NOMO-1 treated with DMSO at 0.1 percent for 48 hours (cell line): ENCODE results near the gene DDX3Y.

ENCODE experiments used
- DNase-seq: peaks from one replicate; lab custom pipeline; 2025; ENCODE audit not compliant: unreplicated experiment; lab: John Stamatoyannopoulos, UW

The DDX3Y gene

DNA sequence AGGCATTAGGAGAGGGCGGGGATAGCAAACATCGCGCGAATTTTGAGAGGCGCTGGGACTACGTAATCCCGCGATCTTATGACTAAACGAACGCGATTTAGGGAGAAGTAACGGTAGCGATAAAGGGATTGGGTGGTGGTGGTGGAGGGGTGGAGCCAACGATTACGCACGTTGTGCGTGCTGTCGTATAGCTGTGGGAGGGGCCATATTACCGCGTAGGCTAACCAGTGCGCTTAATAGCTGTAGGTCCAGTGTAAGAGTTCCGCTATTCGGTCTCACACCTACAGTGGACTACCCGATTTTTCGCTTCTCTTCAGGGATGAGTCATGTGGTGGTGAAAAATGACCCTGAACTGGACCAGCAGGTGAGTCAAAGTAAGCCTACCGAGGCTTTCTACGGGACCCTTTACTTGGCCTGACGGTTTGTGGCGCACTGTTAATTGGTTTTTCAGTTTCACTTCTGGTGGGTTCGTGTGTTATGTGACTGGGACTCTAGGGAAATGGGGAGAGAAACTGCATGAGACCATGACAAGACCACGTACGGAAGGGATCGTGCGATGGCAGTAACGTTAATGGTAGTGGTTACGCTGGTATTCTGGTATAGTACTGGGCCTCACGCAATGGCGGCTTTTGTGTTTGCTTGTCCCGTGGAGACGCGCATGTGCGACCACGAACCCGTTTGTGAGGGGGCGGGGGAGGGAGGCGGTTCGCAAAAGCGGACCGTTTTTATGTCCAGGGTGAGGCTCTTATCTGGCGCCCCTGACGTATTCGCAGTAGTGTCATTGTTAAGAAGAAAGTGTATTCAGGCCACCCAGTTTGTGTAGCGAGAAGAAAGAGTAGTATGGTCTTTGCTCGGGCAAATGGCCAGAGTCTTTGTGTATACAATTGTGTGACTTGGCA, at the start of gene DDX3Y:
TSS of gene DDX3Y (plus strand) at position 251 of the 899 bp plus-strand sequence. CDS start at position 320, 69 bp downstream.
- DNase-seq = no peak

DNA sequence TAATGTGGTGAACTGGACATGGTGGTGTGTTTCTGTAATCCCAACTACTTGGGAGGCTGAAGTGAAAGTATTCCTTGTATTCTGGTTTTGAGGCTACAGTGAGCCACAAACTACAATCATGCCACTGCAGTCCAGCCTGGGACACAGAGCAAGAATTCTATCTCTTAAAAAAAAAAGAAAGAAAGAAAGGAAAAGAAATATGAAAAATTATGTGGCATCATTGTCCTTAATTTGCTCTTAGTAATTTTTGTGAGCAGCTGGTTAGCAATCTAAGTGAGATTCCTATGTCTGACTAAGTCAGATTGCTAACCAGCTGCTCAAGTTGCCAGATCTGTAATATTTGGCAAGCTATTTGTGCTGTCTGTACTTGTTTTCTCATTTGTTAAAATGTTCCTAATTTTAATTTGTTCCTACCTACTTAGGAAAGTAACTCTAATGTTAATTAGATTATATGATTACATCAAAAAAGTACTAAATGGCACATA, 48.8 kb upstream of the DDX3Y start:
- DNase-seq = no peak

DNA sequence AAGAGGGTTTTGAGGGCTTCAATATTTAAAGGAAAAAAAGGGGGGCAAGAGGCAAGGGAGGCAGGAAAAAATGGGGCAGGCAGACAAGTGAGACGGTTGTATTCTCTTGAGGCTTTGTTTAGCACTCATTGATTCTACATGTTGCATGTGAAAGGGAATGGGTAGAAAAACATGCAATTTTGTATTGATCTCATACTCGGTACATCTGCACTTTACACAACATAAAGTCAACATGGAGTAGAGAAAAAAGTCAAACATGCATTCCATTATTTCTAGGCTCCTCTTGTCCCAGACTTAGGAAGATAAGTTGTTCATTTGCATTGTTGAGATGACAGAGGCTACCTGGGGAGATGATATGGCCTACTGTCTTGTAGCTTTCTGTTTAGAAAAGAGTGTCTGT, 36.7 kb upstream of the DDX3Y start:
- DNase-seq = no peak

DNA sequence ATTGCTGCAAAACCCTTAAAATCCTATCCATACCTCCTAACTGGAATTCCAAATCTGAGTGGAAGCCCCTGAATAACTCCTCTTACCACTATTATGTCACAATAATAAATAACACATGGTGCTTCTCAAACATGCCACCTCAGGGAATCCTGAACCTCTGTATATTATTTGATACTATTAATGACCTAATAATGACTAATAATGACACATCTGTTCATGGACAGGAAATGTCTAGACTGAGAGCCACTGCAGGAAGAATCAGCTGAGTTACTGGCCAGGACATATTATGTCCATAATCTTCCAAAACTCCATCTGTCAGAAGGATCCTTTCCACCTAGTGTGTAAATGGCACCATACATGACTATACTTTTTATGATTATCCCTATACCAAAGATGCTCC, 7.7 kb upstream of the DDX3Y start:
- no peak for DNase-seq

DNA sequence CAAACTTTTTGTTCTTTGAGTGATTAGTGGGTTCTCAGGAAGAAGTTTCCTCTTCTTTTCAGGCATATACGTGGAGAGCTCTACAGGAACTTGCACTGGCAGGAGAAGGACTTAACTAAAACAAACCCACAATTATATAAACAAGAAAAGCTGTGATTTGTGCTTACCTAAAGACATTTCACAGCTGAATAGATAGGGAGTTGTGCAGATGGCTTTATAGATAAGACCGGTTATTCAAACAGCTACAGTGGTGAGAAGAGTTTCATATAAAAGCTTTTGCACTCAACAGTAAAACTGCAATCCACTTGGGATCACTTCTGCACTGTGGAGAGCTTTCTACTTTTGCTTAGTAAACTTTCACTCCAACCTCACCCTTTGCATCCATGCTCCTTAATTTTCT, 6.1 kb upstream of the DDX3Y start:
- no peak for DNase-seq

DNA sequence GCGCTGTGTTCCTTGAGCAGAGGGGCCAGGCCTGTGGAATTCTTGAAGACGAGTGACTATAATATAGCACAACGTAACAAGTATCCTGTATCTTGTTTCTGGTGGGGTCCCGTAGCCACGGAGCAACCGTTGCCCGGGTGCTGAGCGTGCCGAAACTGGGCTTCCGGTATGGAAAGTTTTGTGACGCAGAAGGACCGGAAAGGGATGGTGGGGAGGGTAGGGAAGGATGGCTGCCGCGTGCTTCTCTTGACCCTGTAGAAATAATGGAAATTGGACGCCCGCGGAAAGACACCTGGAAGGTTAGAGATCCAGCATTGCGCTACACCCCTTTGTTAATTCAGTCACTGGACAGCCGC, 827 bp downstream of the DDX3Y start:
- DNase-seq = no peak

DNA sequence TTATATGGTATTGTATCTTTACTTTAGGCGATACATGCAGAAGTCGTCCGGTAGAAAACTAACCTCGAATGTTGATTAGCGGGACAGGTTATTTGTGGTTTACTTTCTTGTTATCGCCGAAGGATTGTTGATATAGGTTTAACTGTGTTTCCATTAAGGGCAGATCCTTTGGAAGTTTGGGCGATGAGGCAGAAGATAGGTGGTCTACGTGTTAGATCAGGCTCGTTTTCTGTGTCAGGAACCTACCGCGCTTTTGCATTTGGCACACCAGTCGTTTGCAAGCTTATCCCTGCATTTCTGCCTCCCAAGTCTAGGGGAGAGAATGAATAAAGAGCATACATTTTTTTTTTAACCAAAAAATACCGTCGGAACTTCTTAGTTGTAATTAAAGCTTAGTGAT, 1.2 kb downstream of the DDX3Y start:
- DNase-seq = no peak

DNA sequence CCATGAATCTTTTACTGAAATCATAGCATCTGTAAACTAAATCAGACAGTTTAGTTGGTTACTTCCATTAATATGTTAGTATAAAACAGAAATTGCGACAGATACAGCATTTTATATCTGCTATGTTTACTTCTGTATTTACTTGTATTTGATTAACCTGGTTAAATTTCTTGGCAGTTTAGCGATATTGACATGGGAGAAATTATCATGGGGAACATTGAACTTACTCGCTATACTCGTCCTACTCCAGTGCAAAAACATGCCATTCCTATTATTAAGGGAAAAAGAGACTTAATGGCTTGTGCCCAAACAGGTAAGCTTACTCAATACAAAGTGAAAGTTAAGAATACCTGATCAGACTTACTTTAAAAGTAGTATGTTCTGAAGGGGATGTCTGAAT, 8.9 kb downstream of the DDX3Y start:
- no peak for DNase-seq

DNA sequence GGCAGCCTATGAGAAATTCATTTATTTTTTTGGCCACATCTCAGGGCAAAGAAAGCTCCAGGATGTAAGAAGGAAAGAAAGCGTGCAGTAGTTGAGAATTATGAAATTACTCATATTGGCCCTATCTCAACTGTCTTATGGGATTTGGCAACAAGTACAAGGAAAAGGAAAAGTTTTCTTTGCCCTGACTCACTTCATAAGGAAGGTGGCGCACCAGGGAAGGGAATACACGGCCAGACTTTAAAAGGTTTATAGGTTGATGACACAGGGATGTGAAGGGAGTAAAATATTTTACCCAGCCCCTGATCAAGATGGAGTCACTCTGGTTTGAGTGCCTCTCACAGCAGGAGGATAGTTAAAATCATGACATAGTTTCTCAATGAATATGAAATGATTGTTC, 23.4 kb downstream of the DDX3Y start:
- no peak for DNase-seq

DNA sequence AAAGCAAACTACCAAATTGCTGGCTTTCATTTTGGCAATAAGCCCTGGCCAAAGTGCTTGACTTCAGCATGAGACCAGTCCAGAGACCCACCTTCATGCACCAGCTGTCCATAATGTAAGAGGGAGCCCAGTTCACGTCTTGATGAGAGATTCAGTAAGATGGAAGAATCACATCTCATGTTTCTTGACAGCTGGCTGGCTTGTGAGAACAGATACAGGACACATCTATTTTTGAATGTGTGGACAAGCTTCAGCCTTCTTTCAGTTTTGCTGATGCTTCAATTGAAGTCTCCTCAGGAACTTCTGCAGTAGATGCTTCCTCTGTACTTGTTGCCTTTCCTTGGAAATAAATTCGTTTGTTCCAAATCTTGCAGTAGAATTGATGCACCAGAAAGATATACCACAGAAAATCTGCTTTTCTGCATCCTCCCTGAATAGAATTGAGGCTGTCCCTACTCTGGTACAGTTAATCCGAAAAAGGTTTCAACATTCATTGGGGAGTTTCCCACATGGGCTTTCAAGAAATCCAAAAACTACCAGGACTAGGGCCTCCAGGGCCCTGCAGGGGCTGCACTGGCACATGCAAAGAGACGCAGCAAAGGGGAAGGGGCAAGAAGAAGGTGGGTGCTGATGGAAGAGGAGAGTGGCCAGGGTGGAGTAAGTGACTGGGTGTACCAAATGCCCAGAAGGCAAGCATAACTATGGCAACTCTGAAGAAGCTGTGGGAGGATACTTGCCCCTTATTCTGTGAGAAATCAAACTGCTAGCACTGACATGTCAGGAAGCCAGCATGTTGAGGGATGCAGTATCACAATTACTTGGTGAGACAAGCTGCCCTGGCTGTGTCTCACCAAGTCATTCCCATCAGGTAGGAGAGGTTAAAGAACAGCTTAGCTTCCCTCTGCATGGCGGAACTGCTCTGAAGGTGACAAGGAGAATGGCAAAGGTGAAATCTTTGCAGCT, 37.3 kb downstream of the DDX3Y start:
- no peak for DNase-seq
